ENCODE results near the gene DNM3.

DNM3 gene

DNA sequence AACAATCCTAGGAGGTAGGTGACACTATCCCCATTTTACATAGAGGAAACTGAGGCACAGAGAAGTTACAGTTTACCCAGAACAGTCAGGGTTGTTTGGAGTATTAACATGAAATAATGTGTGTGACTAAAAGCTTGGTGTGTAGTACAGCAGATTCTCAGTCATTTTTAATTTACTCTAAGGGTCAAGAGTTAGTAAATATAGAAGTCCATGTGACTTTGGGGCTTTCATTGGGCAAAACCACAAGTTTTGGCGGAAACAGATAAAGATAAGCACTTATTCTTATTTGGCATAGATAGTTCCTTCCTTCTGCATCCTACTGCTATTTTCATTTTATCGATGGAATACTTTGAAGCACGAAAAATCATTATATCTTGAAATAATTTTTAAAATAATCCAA is 128.5 kb downstream of the DNM3 start:
- no peak for TF ChIP-seq CEBPB (IDR thresholded peaks at IDR 0.05)

- no peak for TF ChIP-seq TCF12 (IDR thresholded peaks at IDR 0.05; ENCODE audit: low read depth)
- no peak for TF ChIP-seq CEBPB (IDR thresholded peaks at IDR 0.05)
- no peak for TF ChIP-seq FOXM1 (IDR thresholded peaks at IDR 0.05; ENCODE audit: borderline replicate concordance, low read depth)
Measured at GRCh38 chr1:171972846-171973245, 131.5 kb downstream of the DNM3 start.

DNA sequence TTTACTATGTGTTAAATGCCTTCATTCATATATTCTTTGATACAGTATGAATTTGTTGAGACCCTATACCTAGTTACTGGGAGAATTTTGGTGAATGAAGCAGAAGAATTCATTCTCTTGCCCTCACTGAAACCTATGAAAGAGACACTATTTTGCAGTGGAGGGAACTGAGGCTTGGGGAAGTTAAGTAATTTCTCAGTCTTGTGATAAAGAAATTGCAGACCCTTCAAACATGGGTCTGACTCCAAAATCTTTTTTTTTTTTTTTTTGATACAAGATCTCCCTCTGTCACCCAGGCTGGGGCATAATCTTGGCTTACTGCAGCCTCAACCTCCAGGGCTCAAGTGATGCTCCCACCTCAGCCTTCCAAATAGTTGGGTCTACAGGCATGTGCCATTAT is 132.1 kb downstream of the DNM3 start:
- TF ChIP-seq, protein P1, sequence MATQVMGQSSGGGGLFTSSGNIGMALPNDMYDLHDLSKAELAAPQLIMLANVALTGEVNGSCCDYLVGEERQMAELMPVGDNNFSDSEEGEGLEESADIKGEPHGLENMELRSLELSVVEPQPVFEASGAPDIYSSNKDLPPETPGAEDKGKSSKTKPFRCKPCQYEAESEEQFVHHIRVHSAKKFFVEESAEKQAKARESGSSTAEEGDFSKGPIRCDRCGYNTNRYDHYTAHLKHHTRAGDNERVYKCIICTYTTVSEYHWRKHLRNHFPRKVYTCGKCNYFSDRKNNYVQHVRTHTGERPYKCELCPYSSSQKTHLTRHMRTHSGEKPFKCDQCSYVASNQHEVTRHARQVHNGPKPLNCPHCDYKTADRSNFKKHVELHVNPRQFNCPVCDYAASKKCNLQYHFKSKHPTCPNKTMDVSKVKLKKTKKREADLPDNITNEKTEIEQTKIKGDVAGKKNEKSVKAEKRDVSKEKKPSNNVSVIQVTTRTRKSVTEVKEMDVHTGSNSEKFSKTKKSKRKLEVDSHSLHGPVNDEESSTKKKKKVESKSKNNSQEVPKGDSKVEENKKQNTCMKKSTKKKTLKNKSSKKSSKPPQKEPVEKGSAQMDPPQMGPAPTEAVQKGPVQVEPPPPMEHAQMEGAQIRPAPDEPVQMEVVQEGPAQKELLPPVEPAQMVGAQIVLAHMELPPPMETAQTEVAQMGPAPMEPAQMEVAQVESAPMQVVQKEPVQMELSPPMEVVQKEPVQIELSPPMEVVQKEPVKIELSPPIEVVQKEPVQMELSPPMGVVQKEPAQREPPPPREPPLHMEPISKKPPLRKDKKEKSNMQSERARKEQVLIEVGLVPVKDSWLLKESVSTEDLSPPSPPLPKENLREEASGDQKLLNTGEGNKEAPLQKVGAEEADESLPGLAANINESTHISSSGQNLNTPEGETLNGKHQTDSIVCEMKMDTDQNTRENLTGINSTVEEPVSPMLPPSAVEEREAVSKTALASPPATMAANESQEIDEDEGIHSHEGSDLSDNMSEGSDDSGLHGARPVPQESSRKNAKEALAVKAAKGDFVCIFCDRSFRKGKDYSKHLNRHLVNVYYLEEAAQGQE (IDR thresholded peaks at IDR 0.05; ENCODE audit: low read depth) = no peak
- TF ChIP-seq CREB1 (IDR thresholded peaks at IDR 0.05; ENCODE audit: low read depth) = no peak
- TF ChIP-seq RAD21 (IDR thresholded peaks at IDR 0.05; ENCODE audit: low read depth) = no peak
- TF ChIP-seq, protein P2, sequence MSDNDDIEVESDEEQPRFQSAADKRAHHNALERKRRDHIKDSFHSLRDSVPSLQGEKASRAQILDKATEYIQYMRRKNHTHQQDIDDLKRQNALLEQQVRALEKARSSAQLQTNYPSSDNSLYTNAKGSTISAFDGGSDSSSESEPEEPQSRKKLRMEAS (IDR thresholded peaks at IDR 0.05) = no peak
- no peak for TF ChIP-seq TCF12 (IDR thresholded peaks at IDR 0.05; ENCODE audit: low read depth)
- no peak for TF ChIP-seq EGR1 (IDR thresholded peaks at IDR 0.05)
- TF ChIP-seq NFIC (IDR thresholded peaks at IDR 0.05) = no peak
- no peak for TF ChIP-seq EP300 (IDR thresholded peaks at IDR 0.05; ENCODE audit: borderline replicate concordance)
- no peak for TF ChIP-seq FOXM1 (IDR thresholded peaks at IDR 0.05; ENCODE audit: borderline replicate concordance, low read depth)
- TF ChIP-seq TAF1 (IDR thresholded peaks at IDR 0.05; ENCODE audit: low read depth) = no peak
- TF ChIP-seq YY1 (IDR thresholded peaks at IDR 0.05; ENCODE audit: low read depth) = no peak
- TF ChIP-seq, protein P3, sequence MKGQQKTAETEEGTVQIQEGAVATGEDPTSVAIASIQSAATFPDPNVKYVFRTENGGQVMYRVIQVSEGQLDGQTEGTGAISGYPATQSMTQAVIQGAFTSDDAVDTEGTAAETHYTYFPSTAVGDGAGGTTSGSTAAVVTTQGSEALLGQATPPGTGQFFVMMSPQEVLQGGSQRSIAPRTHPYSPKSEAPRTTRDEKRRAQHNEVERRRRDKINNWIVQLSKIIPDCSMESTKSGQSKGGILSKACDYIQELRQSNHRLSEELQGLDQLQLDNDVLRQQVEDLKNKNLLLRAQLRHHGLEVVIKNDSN (IDR thresholded peaks at IDR 0.05) = no peak
- no peak for TF ChIP-seq ZBTB7A (IDR thresholded peaks at IDR 0.05; ENCODE audit: low read depth)
- no peak for TF ChIP-seq CEBPB (IDR thresholded peaks at IDR 0.05)
- TF ChIP-seq TEAD4 (IDR thresholded peaks at IDR 0.05) = no peak

DNA sequence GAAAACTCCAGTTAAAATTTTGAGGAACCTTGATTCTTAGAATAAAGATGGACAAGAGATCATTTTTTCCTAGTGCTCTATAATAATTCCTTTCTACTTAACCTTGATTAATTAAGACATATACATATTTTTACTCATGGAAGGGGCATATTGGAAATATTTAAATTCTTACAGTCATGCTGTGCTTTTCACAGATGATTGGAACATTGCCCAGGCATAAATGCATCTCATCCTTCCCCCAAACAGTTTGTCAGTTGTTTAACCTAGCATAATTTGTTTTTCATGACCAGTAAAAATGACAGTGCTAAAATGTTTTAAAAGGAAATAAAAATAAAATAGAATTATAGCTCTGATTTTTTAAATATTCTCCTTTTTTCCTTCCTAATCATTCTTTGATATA is 140.0 kb downstream of the DNM3 start:
- TF ChIP-seq ZBTB7A (IDR thresholded peaks at IDR 0.05; ENCODE audit: low read depth) (no peak), EGR1 (IDR thresholded peaks at IDR 0.05) (no peak), CEBPB (IDR thresholded peaks at IDR 0.05) (no peak)
- TF ChIP-seq, protein P3 (IDR thresholded peaks at IDR 0.05) = no peak

DNA sequence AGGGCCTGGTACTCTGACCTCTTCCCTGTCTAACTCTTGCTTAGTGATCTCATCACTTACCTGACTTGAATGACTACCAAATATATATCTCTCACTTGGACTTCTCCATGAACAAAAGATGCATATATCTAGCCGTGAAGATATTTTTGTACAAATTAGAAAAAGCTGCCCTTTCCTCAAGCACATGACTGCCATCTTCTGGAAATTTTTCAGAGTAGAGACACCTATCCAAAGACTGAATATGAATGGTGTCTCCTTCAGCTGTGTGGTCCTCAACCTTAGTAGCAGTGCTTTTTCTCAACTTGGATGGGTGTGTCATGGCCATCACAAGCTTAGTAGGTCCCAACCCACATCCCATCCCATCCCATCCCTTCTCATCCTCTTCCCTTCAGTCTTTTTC is 142.3 kb downstream of the DNM3 start:
- no peak for TF ChIP-seq YY1 (IDR thresholded peaks at IDR 0.05; ENCODE audit: low read depth)
- TF ChIP-seq RAD21 (IDR thresholded peaks at IDR 0.05; ENCODE audit: low read depth) = peak; percentile 72

DNA sequence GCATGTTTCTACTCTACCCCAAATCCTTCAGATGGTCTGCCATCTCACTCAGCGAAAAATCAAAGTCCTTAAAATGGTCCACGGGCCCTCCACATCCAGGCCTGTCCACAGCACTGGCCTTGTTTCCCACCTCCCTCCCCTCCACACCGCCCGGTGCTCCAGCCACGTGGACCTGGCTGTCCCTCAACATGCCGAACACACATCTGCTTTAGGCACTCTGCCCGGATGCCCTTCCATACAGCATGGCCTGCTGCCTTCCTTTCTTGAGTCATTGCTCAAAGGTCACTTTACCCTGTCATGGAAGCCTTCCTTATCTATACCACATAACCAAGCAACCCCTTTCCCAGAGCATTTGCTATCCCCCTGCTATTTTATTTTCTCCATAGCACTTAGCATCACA is 143.0 kb downstream of the DNM3 start:
- TF ChIP-seq ZBTB7A (IDR thresholded peaks at IDR 0.05; ENCODE audit: low read depth) (no peak), FOXM1 (IDR thresholded peaks at IDR 0.05; ENCODE audit: borderline replicate concordance, low read depth) (no peak), CREB1 (IDR thresholded peaks at IDR 0.05; ENCODE audit: low read depth) (no peak), EP300 (IDR thresholded peaks at IDR 0.05; ENCODE audit: borderline replicate concordance) (no peak), TCF12 (IDR thresholded peaks at IDR 0.05; ENCODE audit: low read depth) (no peak), EGR1 (IDR thresholded peaks at IDR 0.05) (no peak), TAF1 (IDR thresholded peaks at IDR 0.05; ENCODE audit: low read depth) (no peak), CEBPB (IDR thresholded peaks at IDR 0.05) (no peak), NFIC (IDR thresholded peaks at IDR 0.05) (no peak)
- TF ChIP-seq, protein P2 (IDR thresholded peaks at IDR 0.05) = no peak
- TF ChIP-seq, protein P3 (IDR thresholded peaks at IDR 0.05) = no peak

DNA sequence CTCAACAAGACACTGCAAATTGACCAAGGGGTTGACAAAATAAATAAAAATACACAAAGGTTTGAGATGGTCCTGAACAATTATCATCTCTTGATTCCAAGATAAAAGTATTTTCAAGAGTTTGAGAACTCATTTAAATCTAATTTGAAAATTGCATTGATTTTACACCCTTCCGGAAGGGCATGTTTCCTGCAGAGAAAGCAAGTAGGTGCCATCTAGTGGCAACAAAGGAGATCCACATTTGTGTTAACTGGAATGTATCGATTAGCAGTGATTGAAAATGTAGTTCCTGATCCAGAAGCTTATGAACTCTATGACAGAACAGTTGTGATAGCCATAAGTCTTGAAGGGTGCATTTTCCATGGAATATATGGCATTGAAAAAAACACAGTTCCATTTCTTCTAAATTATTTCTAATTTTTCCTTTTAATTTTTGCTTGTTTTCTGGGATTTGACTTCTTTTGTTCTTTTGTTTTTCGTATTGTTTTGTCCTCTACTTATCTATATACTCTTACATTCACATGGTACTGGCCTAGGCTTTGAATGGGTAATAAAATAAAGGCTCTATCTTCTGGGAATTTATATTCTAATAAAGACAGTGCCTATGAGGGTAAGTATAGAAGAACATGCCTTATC is 143.7 kb downstream of the DNM3 start:
- TF ChIP-seq RAD21 (IDR thresholded peaks at IDR 0.05; ENCODE audit: low read depth) (peak; percentile 86), EGR1 (IDR thresholded peaks at IDR 0.05) (no peak)

GRCh38 chr1:171985639-171986038 is 144.3 kb downstream of the DNM3 start:
- TF ChIP-seq RAD21 (IDR thresholded peaks at IDR 0.05; ENCODE audit: low read depth) (peak; percentile 15; the same call in 1 of the 2 replicates), CEBPB (IDR thresholded peaks at IDR 0.05) (no peak), TAF1 (IDR thresholded peaks at IDR 0.05; ENCODE audit: low read depth) (no peak), NFIC (IDR thresholded peaks at IDR 0.05) (no peak), TEAD4 (IDR thresholded peaks at IDR 0.05) (no peak), EGR1 (IDR thresholded peaks at IDR 0.05) (no peak)
- TF ChIP-seq, protein P3 (IDR thresholded peaks at IDR 0.05) = no peak
- TF ChIP-seq, protein P2 (IDR thresholded peaks at IDR 0.05) = no peak
